ENCODE measurements around the gene EPG5.
"Not testable (repeated sequence)": the region's sequence is repeated elsewhere in the genome, so short reads cannot be mapped to it uniquely, and the experiment has no call there.

Gene EPG5

GRCh38 chr18:45860971-45861370 lies 106.2 kb downstream of the EPG5 start:
- no peak for DNase-seq

GRCh38 chr18:45860492-45860891 lies 106.6 kb downstream of the EPG5 start:
- no peak for DNase-seq

GRCh38 chr18:45859334-45859733 lies 107.8 kb downstream of the EPG5 start:
- DNase-seq = no peak

GRCh38 chr18:45856531-45856930 lies 110.6 kb downstream of the EPG5 start:
- DNase-seq = no peak

- DNase-seq = no peak
Observed at GRCh38 chr18:45854036-45854586, 113.0 kb downstream of the EPG5 start.

GRCh38 chr18:45852631-45853030 lies 114.5 kb downstream of the EPG5 start:
- DNase-seq = no peak

- no peak for DNase-seq
Observed at GRCh38 chr18:45851161-45851925, 115.8 kb downstream of the EPG5 start.

- DNase-seq = peak; percentile 7
Observed at GRCh38 chr18:45850021-45850420, 117.1 kb downstream of the EPG5 start.

- DNase-seq = no peak
Observed at GRCh38 chr18:45849529-45849928, 117.6 kb downstream of the EPG5 start.

- not testable (repeated sequence) for DNase-seq
Observed at GRCh38 chr18:45848643-45849042, 118.5 kb downstream of the EPG5 start.

GRCh38 chr18:45847119-45847518 lies 120.0 kb downstream of the EPG5 start:
- no peak for DNase-seq

- DNase-seq = no peak
Observed at GRCh38 chr18:45845410-45845809, 121.7 kb downstream of the EPG5 start.

GRCh38 chr18:45844938-45845337 lies 122.2 kb downstream of the EPG5 start:
- DNase-seq = peak; percentile 32

GRCh38 chr18:45843019-45843418 lies 124.1 kb downstream of the EPG5 start:
- no peak for DNase-seq

GRCh38 chr18:45841765-45842442 lies 125.2 kb downstream of the EPG5 start:
- DNase-seq = no peak

GRCh38 chr18:45841060-45841764 lies 125.9 kb downstream of the EPG5 start:
- DNase-seq = no peak

- peak; percentile 45 for DNase-seq
Observed at GRCh38 chr18:45839414-45840395, 127.4 kb downstream of the EPG5 start.

GRCh38 chr18:45838302-45839070 lies 128.6 kb downstream of the EPG5 start:
- no peak for DNase-seq

- DNase-seq = peak; percentile 58
Observed at GRCh38 chr18:45837283-45838070, 129.7 kb downstream of the EPG5 start.
